AG04449 (cell line): ENCODE results near the gene PTPRC.
A peak's percentile ranks its signal among the peaks of the same experiment; 100 is the strongest.

Source experiments
- CTCF ChIA-PET: fragments of 350-600 bp; formaldehyde crosslinking; extraction: SDS; loops from one replicate; lab custom pipeline; 2021; ENCODE audit warnings: antibody characterized with exemption; lab: Yijun Ruan, JAX
- POLR2A ChIA-PET: fragments of 400-600, 350-600 bp; formaldehyde crosslinking; extraction: SDS; loops from one replicate; lab custom pipeline; 2020; ENCODE audit warnings: antibody characterized with exemption, inconsistent platforms; lab: Yijun Ruan, JAX
- DNase-seq: peaks from one replicate; pipeline ENCODE4 v3.0.0-alpha.2; 2010; ENCODE audit warnings: low read depth, low spot score
- H3K4me3 ChIP-seq: 2 replicates; pipeline ENCODE4 v1.5.1; 2011; ENCODE audit warnings: low read depth, mild to moderate bottlenecking, control low read depth, low read length
- CTCF ChIP-seq: IDR thresholded peaks from one replicate; pipeline ENCODE4 v1.5.1; 2011; ENCODE audit warnings: mild to moderate bottlenecking, moderate library complexity, low read length, control low read depth, inconsistent platforms; ENCODE audit not compliant: insufficient read depth; ENCODE audit errors: missing control alignments

PTPRC gene

GRCh38 chr1:198776602-198777029 is 137.8 kb downstream of the PTPRC start:
- no peak overlapping the region for H3K4me3 ChIP-seq
- peak; percentile 85 for DNase-seq
- ChIA-PET CTCF (interaction anchor here (1.1 to 2.7 kb wide), 3 partner anchors 160 to 687 kb away, joined by 3 to 19 read pairs (median 4); no protein-coding TSS in a partner anchor), POLR2A (interaction anchor here (0.6 to 1.1 kb wide), 2 partner anchors 160 to 346 kb away, joined by 3 to 5 read pairs; no protein-coding TSS in a partner anchor)
- no peak for TF ChIP-seq CTCF

GRCh38 chr1:198778049-198778448 is 139.2 kb downstream of the PTPRC start:
- no peak overlapping the region for H3K4me3 ChIP-seq
- CTCF ChIA-PET = interaction anchor here (1.3 kb wide), 1 partner anchor 11 kb away, joined by 6 read pairs; no protein-coding TSS in a partner anchor
- no peak for TF ChIP-seq CTCF
- DNase-seq = no peak
- POLR2A ChIA-PET = no interaction called here

GRCh38 chr1:198780376-198780775 is 141.5 kb downstream of the PTPRC start:
- CTCF ChIA-PET = no interaction called here
- H3K4me3 ChIP-seq = no peak overlapping the region
- DNase-seq = no peak
- no peak for TF ChIP-seq CTCF
- POLR2A ChIA-PET = no interaction called here

GRCh38 chr1:198788561-198789064 is 149.8 kb downstream of the PTPRC start:
- POLR2A ChIA-PET = no interaction called here
- no peak overlapping the region for H3K4me3 ChIP-seq
- no peak for TF ChIP-seq CTCF
- DNase-seq = no peak
- CTCF ChIA-PET = interaction anchor here (1.3 to 1.9 kb wide), 2 partner anchors 11 to 325 kb away, joined by 3 to 6 read pairs; no protein-coding TSS in a partner anchor

- CTCF ChIA-PET = no interaction called here
- no peak for DNase-seq
- POLR2A ChIA-PET = no interaction called here
- no peak overlapping the region for H3K4me3 ChIP-seq
- no peak for TF ChIP-seq CTCF
Measured at GRCh38 chr1:198793714-198794113, 154.9 kb downstream of the PTPRC start.

- no peak overlapping the region for H3K4me3 ChIP-seq
- DNase-seq = peak; percentile 36
- TF ChIP-seq CTCF = no peak
- ChIA-PET CTCF (interaction anchor here (1.0 kb wide), 1 partner anchor 15 kb away, joined by 3 read pairs; no protein-coding TSS in a partner anchor), POLR2A (interaction anchor here (0.6 kb wide), 1 partner anchor 142 kb away, joined by 3 read pairs; no protein-coding TSS in a partner anchor)
Measured at GRCh38 chr1:198794498-198794897, 155.7 kb downstream of the PTPRC start.
